Fibroblast of peridontal ligament (primary cell): ENCODE results near the gene CEBPB.
A peak's percentile ranks its signal among the peaks of the same experiment; 100 is the strongest.
"Not testable (repeated sequence)": the region's sequence is repeated elsewhere in the genome, so short reads cannot be mapped to it uniquely, and the experiment has no call there.

Experiments
- DNase-seq: peaks from one replicate; pipeline ENCODE4 v3.0.0-alpha.2; 2010; ENCODE audit errors: extremely low read depth

CEBPB gene

DNA sequence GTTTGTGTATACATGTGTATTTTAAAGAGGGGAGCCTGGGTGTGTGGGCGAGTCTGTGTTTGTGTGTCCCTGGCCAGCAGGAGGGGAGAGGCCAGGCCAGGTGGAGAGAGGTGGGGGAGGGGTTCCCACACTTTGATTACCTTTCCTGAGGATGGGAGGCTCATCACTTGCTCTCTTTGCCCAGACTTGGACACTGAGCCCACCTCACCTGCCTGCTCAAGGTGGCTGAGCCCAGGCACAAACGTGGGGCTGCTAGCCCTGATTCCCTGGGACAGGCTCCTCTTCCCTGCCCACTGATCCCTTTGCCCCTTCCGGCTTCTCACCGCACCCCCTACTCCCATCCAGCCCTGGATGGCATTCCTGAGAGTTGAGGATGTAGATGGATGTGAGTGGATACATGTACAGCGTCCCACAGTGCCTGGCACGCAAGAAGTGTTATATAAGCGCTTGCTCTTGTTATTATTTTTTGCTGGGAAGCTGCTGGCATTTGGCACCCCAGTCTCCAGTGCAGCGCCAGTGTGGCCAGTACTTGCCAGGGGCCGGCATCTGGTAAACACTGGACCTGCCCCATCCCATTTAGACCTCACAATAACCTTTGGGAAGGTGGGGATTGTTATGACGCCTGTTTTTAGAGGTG, 2.7 kb downstream of the CEBPB start:
- peak; percentile 67 for DNase-seq

GRCh38 chr20:50193836-50194421, 3.3 kb downstream of the CEBPB start:
- peak; percentile 46 for DNase-seq

- DNase-seq, result peak; percentile 36
Observed at GRCh38 chr20:50194422-50194830, 3.8 kb downstream of the CEBPB start.

DNA sequence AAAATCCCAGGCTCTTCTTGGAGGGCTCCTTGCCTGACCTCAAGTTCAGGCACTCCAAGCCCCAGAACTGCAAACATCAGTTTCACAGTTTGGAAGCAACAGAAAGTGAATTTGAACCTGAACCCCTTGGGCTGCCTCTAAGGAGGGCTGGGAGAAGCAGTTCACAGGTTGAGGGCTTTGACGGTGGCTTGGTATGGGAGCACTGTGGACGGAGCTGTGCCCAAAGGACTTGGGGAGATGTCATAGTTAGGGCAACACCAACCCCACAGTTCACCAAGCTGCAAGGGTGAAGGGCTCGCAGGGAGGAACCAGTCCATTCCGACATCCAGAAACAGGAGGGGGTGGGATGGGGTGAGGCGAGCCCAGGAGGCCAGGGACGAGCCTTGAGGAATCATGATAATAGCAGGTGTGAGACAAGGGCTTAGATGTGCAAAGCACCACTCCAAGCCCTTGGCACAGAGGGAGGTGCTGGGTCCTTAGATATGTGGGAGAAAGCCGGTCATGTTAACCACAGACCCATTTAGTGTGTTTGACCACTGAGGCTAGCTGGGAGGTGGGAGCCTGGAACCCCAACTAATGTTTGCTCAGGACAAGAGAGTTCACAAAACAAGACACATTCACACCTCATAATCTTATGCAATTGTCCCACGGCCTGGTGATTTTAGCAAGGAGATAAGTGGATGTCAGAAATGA, 4.3 kb downstream of the CEBPB start:
- peak; percentile 43 for DNase-seq

DNA sequence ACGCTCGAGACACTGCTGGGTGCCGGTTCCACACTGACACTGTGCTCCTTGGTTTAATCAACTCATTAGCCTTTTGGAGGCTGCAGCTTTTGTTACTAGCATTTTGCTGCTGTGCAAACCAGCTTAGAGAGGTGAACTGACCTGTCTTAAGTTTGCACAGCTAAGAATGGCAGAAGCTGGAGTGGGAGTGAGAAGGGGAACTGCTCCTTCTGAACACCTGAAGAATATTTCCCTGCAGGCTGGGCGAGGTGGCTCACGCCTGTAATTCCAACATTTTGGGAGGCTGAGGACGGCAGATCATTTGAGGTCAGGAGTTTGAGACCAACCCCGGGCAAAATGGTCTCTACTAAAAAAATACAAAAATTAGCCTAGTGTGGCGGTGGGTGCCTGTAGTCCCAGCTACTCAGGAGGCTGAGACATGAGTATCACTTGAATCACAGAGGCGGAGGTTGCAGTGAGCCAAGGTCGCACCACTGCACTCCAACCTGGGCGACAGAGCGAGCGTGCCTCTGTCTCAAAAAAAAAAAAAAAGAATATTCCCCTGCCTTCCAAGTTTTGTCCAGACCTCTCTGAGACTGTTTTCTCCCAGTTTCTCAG, 5.0 kb downstream of the CEBPB start:
- DNase-seq, result no peak

DNA sequence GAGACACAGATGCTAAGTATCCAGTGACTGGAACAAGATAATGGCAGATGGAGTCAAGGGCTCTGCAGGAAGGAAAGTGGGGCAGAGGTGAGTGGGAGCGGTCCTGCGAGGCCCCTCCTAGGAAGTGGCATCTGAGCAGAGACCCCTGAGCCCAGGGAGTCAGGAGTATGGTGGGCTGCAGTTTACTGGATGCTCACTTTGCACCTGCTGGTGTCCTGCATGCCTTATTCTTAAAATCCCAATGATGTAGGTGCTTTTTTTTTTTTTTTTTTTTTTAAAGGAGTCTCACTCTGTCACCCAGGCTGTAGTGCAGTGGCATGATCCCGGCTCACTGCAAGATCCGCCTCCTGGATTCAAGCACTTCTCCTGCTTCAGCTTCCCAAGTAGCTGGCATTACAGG, 5.6 kb downstream of the CEBPB start:
- DNase-seq, result no peak

DNA sequence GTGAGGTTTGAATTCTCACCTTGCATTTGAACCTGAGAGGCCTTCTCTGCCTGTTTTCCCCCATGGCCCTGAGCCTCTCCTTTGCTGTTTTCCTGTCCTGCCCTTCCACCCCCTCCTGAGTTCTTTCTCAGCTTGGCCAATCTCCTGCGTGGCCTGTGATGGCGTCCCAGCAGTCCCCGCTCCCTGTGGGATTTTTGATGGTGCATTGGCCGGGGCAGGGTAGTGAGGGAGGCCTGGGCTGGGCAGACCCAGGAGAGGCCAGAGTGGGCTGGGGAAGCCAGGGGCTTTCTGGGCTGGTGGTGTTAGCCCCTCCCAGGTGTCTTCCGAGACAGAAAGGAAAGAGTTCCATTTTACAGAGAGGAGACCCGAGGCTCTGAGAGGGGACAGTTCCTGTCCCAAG, 6.3 kb downstream of the CEBPB start:
- no peak for DNase-seq

DNA sequence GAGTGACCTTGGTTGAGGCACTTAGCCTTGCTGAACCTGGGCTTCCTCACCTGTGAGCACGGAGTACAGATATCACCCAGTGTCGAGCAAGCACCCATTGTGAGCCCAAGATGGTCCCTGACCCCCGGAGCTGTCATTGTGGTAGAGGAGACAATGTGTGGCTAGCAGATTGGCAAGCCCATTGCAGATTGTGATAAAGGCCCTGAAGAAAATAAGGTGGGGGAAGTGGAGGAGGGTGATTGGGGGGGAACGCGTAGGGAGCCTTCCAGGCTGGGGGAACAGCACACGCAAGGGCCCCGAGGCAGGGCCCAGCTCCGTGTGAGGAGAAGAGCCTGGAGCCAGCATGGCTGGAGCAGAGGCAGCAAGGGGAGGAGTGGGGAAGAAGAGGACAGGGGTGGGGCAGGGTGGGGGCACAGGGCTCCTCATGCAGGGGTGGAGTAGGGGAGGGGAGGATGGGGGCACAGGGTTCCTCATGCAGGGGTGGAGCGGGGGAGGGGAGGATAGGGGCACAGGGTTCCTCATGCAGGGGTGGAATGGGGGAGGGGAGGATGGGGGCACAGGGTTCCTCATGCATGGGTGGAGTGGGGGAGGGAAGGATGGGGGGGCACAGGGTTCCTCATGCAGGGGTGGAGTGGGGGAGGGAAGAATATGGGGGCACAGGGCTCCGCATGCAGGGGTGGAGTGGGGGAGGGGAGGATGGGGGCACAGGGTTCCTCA, 7.0 kb downstream of the CEBPB start:
- no peak for DNase-seq

- DNase-seq, result no peak
Observed at GRCh38 chr20:50198180-50198666, 7.6 kb downstream of the CEBPB start.

- no peak for DNase-seq
Observed at GRCh38 chr20:50198716-50199115, 8.1 kb downstream of the CEBPB start.

GRCh38 chr20:50199703-50200102, 9.1 kb downstream of the CEBPB start:
- DNase-seq, result no peak

DNA sequence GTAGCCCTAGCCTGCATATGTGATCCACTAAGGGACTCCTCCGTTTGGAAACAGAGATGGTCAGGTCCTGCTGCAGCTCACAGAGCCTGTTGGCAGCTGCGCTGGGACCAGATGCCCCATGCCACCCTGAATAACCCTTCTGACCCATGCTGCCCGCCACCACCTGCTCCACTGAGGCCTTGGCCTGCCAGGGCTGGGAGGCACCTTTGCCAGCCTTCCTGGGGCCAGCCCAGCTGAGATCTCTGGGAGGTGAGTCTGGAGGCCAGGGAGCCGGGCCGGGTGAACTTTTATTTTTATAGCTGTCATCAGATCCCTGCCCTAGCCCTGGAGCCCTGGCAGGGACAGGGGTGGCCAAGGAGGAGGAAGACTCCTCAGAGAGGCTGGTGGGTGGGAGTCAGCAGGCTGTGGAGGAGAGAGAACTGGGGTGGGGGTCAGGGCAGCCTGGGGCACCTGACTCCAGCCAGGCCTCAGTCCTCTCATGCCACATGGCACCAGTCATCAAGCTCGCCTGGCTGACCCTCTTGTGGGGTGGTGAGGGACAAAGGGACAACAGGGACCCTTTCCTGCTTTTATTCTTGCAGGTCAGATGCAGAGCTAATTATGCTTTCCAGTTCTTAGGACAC, 10.0 kb downstream of the CEBPB start:
- no peak for DNase-seq

DNA sequence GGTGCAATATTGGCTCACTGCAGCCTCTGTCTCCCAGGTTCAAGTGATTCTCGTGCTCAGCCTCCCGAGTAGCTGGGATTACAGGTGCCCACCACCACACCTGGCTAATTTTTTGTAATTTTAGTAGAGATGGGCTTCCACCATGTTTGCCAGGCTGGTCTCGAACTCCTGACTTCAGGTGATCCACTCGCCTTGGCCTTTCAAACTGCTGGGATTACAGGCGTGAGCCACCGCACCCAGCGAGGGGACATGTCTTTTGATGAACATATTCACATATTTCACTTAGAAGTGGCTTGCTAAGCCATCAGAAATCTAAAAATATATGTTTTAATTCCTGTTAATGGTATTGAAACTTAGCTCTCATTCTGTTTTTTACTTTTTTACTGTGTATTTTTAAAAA, 11.1 kb downstream of the CEBPB start:
- not testable (repeated sequence) for DNase-seq

GRCh38 chr20:50202677-50203076, 12.0 kb downstream of the CEBPB start:
- no peak for DNase-seq

GRCh38 chr20:50203951-50204937, 13.6 kb downstream of the CEBPB start:
- no peak for DNase-seq

DNA sequence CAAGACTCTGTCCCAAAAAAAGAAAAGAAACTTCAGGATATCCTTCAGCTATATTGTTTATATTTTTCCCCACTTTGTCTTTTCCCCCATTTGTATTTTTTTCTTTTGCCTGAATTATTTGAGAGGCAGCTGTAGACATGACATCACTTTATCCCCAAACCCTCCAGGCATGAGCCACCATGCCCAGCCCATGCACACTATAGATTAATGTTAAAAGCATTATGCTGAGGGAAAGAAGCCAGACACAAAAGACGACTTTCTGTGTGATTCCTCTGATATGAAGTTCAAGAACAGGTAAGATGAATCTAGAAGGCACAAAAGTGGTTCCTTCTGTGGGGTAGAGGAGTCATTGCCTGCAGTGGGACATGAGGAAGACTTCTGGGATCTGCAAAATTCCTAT, 16.4 kb downstream of the CEBPB start:
- no peak for DNase-seq

- DNase-seq, result no peak
Observed at GRCh38 chr20:50208085-50208491, 17.5 kb downstream of the CEBPB start.

- not testable (repeated sequence) for DNase-seq
Observed at GRCh38 chr20:50208815-50209214, 18.2 kb downstream of the CEBPB start.

GRCh38 chr20:50210066-50210619, 19.5 kb downstream of the CEBPB start:
- DNase-seq, result no peak

DNA sequence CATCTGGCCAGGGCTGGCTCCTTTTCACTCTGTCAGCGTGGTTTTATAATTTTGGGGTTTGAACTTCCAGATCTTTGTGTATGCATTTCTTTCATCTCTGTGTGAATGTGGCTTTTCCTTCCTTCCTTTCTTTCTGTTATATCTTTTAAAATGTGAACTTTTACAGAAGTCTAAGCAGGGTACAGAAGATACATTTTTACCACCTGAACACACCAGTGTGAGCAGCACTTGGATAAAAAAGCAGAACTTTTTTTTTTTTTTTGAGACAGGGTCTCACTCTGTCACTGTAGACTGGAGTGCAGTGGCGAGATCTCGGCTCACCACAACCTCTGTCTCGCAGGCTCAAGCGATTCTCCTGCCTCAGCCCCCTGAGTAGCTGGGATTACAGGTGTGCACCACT, 20.5 kb downstream of the CEBPB start:
- no peak for DNase-seq
